WTC11 (cell line): Measurements from ENCODE around the gene SRXN1.

Experiments
- AFF4 ChIP-seq: sonication (generic); formaldehyde crosslinking; IDR thresholded peaks from 2 replicates; pipeline ENCODE4 v1.8.1; 2023; ENCODE audit warnings: mild to moderate bottlenecking, missing genetic modification reagents, borderline replicate concordance
- CTCF ChIP-seq: fragments of 200-600 bp; IDR thresholded peaks from 2 replicates; pipeline ENCODE4 v1.8.0; 2022; ENCODE audit warnings: antibody characterized with exemption
- E2F4 ChIP-seq: sonication (generic); formaldehyde crosslinking; IDR thresholded peaks from 2 replicates; pipeline ENCODE4 v1.8.1; 2022; ENCODE audit warnings: low read depth, mild to moderate bottlenecking, moderate library complexity, missing genetic modification reagents, borderline replicate concordance
- KAT7 ChIP-seq: sonication (generic); formaldehyde crosslinking; IDR thresholded peaks from 2 replicates; pipeline ENCODE4 v1.8.1; 2023; ENCODE audit warnings: missing genetic modification reagents, mild to moderate bottlenecking, borderline replicate concordance
- MAX ChIP-seq: sonication (generic); formaldehyde crosslinking; IDR thresholded peaks from 2 replicates; pipeline ENCODE4 v1.8.0; 2022; ENCODE audit warnings: mild to moderate bottlenecking, missing genetic modification reagents
- MXD4 ChIP-seq: fragments of 250-450 bp; sonication (Bioruptor Pico); IDR thresholded peaks from 2 replicates; pipeline ENCODE4 v1.8.0; 2021; ENCODE audit warnings: mild to moderate bottlenecking, moderate library complexity, borderline replicate concordance
- NFYB ChIP-seq: sonication (generic); formaldehyde crosslinking; conservative IDR thresholded peaks from 2 replicates; pipeline ENCODE4 v1.8.0; 2022; ENCODE audit warnings: low read depth, missing genetic modification reagents
- SP1 ChIP-seq: sonication (generic); formaldehyde crosslinking; conservative IDR thresholded peaks from 2 replicates; pipeline ENCODE4 v1.8.1; 2022; ENCODE audit warnings: missing genetic modification reagents
- ZNF121 ChIP-seq: sonication (generic); formaldehyde crosslinking; IDR thresholded peaks from 2 replicates; pipeline ENCODE4 v1.8.0; 2023; ENCODE audit warnings: missing genetic modification reagents
- ZNF138 ChIP-seq: sonication (generic); formaldehyde crosslinking; conservative IDR thresholded peaks from 2 replicates; pipeline ENCODE4 v1.8.1; 2022; ENCODE audit warnings: mild to moderate bottlenecking, moderate library complexity, missing genetic modification reagents
- ZNF317 ChIP-seq: sonication (generic); formaldehyde crosslinking; IDR thresholded peaks from 2 replicates; pipeline ENCODE4 v1.8.1; 2023; ENCODE audit warnings: low read depth, mild to moderate bottlenecking, moderate library complexity, missing genetic modification reagents, borderline replicate concordance

GRCh38 chr20:605237-605636 lies 47.8 kb downstream of the SRXN1 start:
- no peak for TF ChIP-seq ZNF121 (CRISPR knock-in tag)
- TF ChIP-seq CTCF: no peak
- TF ChIP-seq ZNF317 (CRISPR knock-in tag): no peak
- no peak for TF ChIP-seq SP1 (CRISPR knock-in tag)
- no peak for TF ChIP-seq ZNF138 (CRISPR knock-in tag)
- no peak for TF ChIP-seq AFF4
- TF ChIP-seq NFYB: no peak
- no peak for TF ChIP-seq KAT7 (CRISPR knock-in tag)
- TF ChIP-seq MAX: no peak
- TF ChIP-seq E2F4 (CRISPR knock-in tag): no peak
- no peak for TF ChIP-seq MXD4 (CRISPR knock-in tag)
